Nephron progenitor cell (in vitro differentiated cells): Measurements from ENCODE around the gene RAD51B.

Source experiments
- DNase-seq: peaks from one replicate; pipeline ENCODE4 v3.0.0; 2021
- H3K27ac Mint-ChIP-seq: 2 replicates; pipeline ENCODE4 v1.8.0; 2021; ENCODE audit warnings: mild to moderate bottlenecking, moderate library complexity, mixed read lengths
- H3K27me3 Mint-ChIP-seq: 2 replicates; pipeline ENCODE4 v1.8.0; 2021; ENCODE audit warnings: mild to moderate bottlenecking, low read depth, mixed read lengths; ENCODE audit not compliant: poor library complexity
- H3K36me3 Mint-ChIP-seq: 2 replicates; pipeline ENCODE4 v1.8.0; 2021; ENCODE audit warnings: low read depth, mixed read lengths
- H3K4me1 Mint-ChIP-seq: 2 replicates; pipeline ENCODE4 v1.8.0; 2021; ENCODE audit warnings: mixed read lengths
- H3K4me3 Mint-ChIP-seq: 2 replicates; pipeline ENCODE4 v1.8.0; 2021; ENCODE audit warnings: mild to moderate bottlenecking, moderate library complexity, mixed read lengths
- H3K9me3 Mint-ChIP-seq: 2 replicates; pipeline ENCODE4 v1.8.0; 2021; ENCODE audit warnings: mild to moderate bottlenecking, moderate library complexity, mixed read lengths
- CTCF ChIP-seq: fragments of 200-600 bp; sonication (generic); IDR thresholded peaks from 2 replicates; pipeline ENCODE4 v1.5.0; 2021; ENCODE audit warnings: antibody characterized with exemption

Gene RAD51B

GRCh38 chr14:67820428-67820971 is 921 bp downstream of the RAD51B start:
- no peak for DNase-seq

GRCh38 chr14:67821121-67821520 is 1.5 kb downstream of the RAD51B start:
- peaks cover 4% of the 10 kb centered on the region for H3K27me3 Mint-ChIP-seq
- H3K4me3 Mint-ChIP-seq: peak overlapping the region; percentile 98

More at GRCh38 chr14:67820428-67820971, 921 bp downstream of the RAD51B start:
- Mint-ChIP-seq H3K4me3 (peak overlapping the region; percentile 98), H3K9me3 (no peaks in the 10 kb centered on the region), H3K4me1 (peaks cover 36% of the 10 kb centered on the region), H3K27me3 (peaks cover 4% of the 10 kb centered on the region), H3K27ac (no peak overlapping the region), H3K36me3 (peaks cover 4% of the 10 kb centered on the region)
- no peak for TF ChIP-seq CTCF

DNA sequence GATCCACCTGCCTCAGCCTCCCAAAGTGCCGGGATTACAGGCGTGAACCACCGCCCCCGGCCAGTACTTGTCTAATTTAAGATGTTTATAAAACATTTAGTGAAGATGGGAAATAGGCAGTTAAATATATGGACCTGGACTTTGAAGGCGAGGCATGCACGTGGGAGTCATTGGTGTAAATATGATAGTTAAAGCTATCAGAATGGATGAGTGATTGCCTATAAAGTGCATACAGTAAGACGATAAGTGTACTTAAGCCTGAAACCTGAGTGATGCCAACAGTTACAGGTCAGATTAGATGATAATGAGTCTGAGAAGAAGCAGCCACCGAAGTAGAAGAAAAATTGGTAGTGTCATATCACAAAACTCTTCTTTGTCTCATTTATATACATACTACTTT is 11.5 kb downstream of the RAD51B start:
- Mint-ChIP-seq H3K27ac (no peak overlapping the region), H3K27me3 (peaks cover 2% of the 10 kb centered on the region), H3K4me3 (no peak overlapping the region), H3K9me3 (peaks cover 18% of the 10 kb centered on the region), H3K4me1 (no peaks in the 10 kb centered on the region), H3K36me3 (peaks cover 69% of the 10 kb centered on the region)
- TF ChIP-seq CTCF: no peak
- DNase-seq: no peak

More at GRCh38 chr14:67821121-67821520, 1.5 kb downstream of the RAD51B start:
- peaks cover 29% of the 10 kb centered on the region for H3K4me1 Mint-ChIP-seq
- no peak for DNase-seq
- no peak for TF ChIP-seq CTCF
- H3K27ac Mint-ChIP-seq: no peak overlapping the region
- H3K9me3 Mint-ChIP-seq: no peaks in the 10 kb centered on the region
- H3K36me3 Mint-ChIP-seq: peaks cover 10% of the 10 kb centered on the region

- Mint-ChIP-seq H3K9me3 (peaks cover 11% of the 10 kb centered on the region), H3K4me3 (no peak overlapping the region), H3K27me3 (peaks cover 2% of the 10 kb centered on the region), H3K36me3 (peaks cover 56% of the 10 kb centered on the region), H3K4me1 (no peaks in the 10 kb centered on the region), H3K27ac (no peak overlapping the region)
- no peak for DNase-seq
- no peak for TF ChIP-seq CTCF
Observed at GRCh38 chr14:67833403-67833802, 13.8 kb downstream of the RAD51B start.

DNA sequence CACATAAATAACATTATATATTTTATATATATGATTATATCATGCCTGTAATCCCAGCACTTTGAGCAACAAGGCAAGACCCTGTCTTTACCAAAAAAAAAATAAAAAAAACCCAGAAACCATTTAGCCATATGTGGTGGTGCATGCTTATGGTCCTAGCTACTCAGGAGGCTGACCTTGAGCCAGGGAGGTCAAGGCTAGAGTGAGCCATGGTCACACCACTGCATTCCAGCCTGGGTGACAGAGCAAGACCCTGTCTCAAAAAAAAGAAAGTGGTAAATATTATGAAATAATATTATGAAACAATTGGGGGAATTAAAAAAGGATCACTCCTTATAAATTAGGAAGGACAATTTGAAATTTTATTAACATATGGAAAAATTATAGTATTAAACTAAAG is 16.0 kb downstream of the RAD51B start:
- H3K27me3 Mint-ChIP-seq: peaks cover 3% of the 10 kb centered on the region
- peaks cover 46% of the 10 kb centered on the region for H3K36me3 Mint-ChIP-seq
- H3K4me3 Mint-ChIP-seq: no peak overlapping the region
- no peaks in the 10 kb centered on the region for H3K9me3 Mint-ChIP-seq
- H3K27ac Mint-ChIP-seq: no peak overlapping the region
- no peak for TF ChIP-seq CTCF
- no peaks in the 10 kb centered on the region for H3K4me1 Mint-ChIP-seq
- no peak for DNase-seq

DNA sequence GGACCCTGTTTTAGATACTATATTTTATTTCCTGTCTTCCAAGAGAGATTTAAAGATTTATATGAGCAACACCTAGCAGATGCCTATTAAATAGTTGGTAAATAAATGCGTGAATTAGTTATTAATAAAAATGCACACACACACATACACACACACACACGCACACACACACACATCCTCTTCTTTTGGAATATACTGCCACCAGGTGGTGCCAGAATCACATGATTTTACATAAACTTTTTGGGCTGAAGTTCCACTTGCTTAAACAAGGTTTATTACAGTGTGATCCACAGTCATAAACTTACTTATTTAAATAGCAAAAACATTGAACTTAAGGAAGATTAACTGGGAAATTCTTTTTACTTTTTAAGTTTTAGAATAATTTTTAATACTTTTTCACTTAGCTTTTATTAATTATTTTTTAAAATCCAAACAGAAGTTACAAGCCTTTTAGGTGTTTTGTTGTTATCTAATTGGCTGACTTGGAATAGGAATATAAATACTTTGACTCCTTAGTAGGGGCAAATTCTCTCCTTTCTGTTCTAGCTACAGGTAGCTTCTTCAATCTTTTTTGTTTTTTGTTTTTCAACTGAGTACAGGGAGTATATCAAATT is 17.5 kb downstream of the RAD51B start:
- Mint-ChIP-seq H3K4me3 (no peak overlapping the region), H3K4me1 (no peaks in the 10 kb centered on the region), H3K9me3 (no peaks in the 10 kb centered on the region), H3K36me3 (peaks cover 43% of the 10 kb centered on the region), H3K27ac (peak overlapping the region; percentile 19), H3K27me3 (peaks cover 3% of the 10 kb centered on the region)
- DNase-seq: peak; percentile 53
- peak; percentile 51 for TF ChIP-seq CTCF
